ENCODE data around the gene ST6GAL1. TPM values are rescaled to one million over a fixed set of nuclear protein-coding genes. Genes with fewer than 3 reads are reported as not detected.

Gene ST6GAL1
- total RNA-seq, 2 experiments from 2014 or later: 84.6 to 99.2 TPM

DNA sequence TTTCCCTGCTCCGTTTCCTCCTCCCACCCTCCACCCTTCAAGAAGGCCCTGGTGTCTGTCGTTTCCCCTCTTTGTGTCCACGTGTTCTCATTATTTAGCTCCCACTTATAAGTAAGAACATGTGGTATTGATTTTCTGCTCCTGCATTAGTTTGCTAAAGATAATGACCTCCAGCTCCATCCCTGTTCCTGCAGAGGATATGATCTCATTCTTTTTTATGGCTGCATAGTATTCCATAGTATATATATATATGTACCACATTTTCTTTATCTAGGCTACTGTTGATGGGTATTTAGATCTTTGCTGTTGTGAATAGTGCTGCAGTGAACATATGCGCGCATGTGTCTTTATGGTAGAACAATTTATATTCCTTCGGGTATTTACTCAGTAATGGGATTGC lies 4.8 kb downstream of the ST6GAL1 start:
- H3K36me3 Mint-ChIP-seq (ENCODE audit: low read depth): peaks cover 36% of the 10 kb centered on the region
- peaks cover 49% of the 10 kb centered on the region for H3K4me1 Mint-ChIP-seq (ENCODE audit: low read depth)

DNA sequence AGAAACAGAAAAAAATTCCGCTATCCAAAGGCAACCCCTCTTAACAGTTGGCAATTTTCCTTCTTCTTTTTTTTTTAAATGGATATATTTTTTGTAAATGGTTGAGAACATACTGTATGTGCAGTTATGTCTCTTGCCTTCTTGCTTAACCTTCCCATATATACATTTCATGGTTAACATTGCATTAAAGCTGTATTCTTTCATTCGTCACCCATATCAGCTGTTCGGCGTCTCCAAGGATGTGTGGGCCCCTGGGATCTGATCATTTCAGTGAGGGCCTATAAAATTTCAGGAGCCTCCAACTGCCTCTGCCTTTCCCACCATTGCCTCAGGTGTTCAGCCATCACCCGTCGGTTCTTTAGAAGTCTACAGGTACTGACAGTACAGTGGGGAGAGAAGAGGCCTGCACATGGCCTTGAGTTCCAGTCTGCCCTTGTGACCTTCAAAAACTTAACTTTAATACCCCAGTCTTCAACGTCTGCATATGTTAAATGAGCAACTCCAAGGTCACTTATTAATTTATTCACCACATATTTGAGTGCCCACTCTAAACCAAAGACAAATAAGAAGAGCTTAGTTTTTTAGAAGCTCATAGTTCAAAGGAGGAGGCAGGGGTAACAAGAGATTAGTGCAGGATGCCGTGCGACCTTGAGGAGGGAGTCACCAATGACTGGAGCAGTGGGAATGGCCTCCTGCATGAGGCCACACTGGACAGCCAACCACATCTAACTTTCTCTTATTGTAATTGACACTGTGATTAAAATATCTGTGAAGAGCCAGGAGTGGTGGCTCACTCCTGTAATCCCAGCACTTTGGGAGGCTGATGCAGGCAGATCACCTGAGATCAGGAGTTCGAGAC lies 6.9 kb downstream of the ST6GAL1 start:
- CTCF ChIA-PET: interaction anchor here (0.8 to 1.2 kb wide), 5 partner anchors 9 to 228 kb away, joined by 3 to 5 read pairs (median 3); no protein-coding TSS in a partner anchor
- peaks cover 52% of the 10 kb centered on the region for H3K4me1 Mint-ChIP-seq (ENCODE audit: low read depth)
- intact Hi-C loops (cut with micrococcal nuclease): no loop called here
- H3K27ac Mint-ChIP-seq: no peak overlapping the region
- POLR2A ChIA-PET: interaction anchor here (1.1 to 1.5 kb wide), 2 partner anchors 11 to 89 kb away, joined by 3 read pairs; no protein-coding TSS in a partner anchor
- H3K4me3 Mint-ChIP-seq: no peak overlapping the region
- no peak for TF ChIP-seq CTCF (IDR thresholded peaks at IDR 0.05)
- ATAC-seq (no peak), DNase-seq (no peak)
- no peaks in the 10 kb centered on the region for H3K9me3 Mint-ChIP-seq
- peaks cover 35% of the 10 kb centered on the region for H3K36me3 Mint-ChIP-seq (ENCODE audit: low read depth)
- no peaks in the 10 kb centered on the region for H3K27me3 Mint-ChIP-seq

More for the DNA sequence above, 4.8 kb downstream of the ST6GAL1 start:
- ChIA-PET CTCF (no interaction called here), POLR2A (interaction anchor here (0.6 to 1.7 kb wide), 2 partner anchors 15 to 62 kb away, joined by 3 to 4 read pairs; no protein-coding TSS in a partner anchor)
- Mint-ChIP-seq H3K9me3 (no peaks in the 10 kb centered on the region), H3K27me3 (no peaks in the 10 kb centered on the region), H3K4me3 (no peak overlapping the region), H3K27ac (no peak overlapping the region)
- intact Hi-C loops (cut with micrococcal nuclease): no loop called here
- ATAC-seq (no peak), DNase-seq (no peak)
- no peak for TF ChIP-seq CTCF (IDR thresholded peaks at IDR 0.05)

DNA sequence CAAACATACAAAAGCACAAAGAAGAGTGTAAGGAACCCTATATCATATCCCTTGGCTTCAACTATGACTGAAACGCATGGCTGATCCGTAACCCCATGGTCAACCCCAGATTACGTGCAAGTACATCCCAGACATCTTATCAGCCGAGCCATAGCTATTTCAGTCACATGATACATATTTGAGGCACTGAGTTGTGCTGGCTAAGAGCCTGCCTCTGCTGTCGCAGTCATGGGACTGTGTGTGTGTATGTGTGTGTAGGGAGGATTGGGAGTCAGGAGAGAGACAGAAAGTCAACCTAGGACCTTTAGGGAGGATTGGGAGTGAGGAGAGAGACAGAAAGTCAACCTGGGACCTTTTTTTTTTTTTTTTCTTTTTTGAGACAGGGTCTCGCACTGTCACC lies 8.4 kb downstream of the ST6GAL1 start:
- Mint-ChIP-seq H3K27me3 (no peaks in the 10 kb centered on the region), H3K36me3 (ENCODE audit: low read depth) (peaks cover 30% of the 10 kb centered on the region), H3K4me3 (no peak overlapping the region), H3K9me3 (no peaks in the 10 kb centered on the region), H3K27ac (no peak overlapping the region), H3K4me1 (ENCODE audit: low read depth) (peaks cover 38% of the 10 kb centered on the region)
- ATAC-seq (no peak), DNase-seq (no peak)
- intact Hi-C loops (cut with micrococcal nuclease): no loop called here
- TF ChIP-seq CTCF (IDR thresholded peaks at IDR 0.05): no peak
- CTCF ChIA-PET: interaction anchor here (1.2 to 2.4 kb wide), 3 partner anchors 7 to 201 kb away, joined by 3 to 6 read pairs (median 5); no protein-coding TSS in a partner anchor
- POLR2A ChIA-PET: interaction anchor here (0.7 to 1.5 kb wide), 3 partner anchors 8 to 87 kb away, joined by 3 read pairs; partner anchors contain the start of gene ST6GAL1

- no peak overlapping the region for H3K4me3 Mint-ChIP-seq
- H3K9me3 Mint-ChIP-seq: no peaks in the 10 kb centered on the region
- no peak for ATAC-seq
- no peak for TF ChIP-seq CTCF (IDR thresholded peaks at IDR 0.05)
- ChIA-PET CTCF (interaction anchor here (1.6 to 2.4 kb wide), 2 partner anchors 8 to 91 kb away, joined by 5 to 6 read pairs; no protein-coding TSS in a partner anchor), POLR2A (interaction anchor here (0.6 kb wide), 1 partner anchor 20 kb away, joined by 3 read pairs; no protein-coding TSS in a partner anchor)
- DNase-seq: no peak
- no peaks in the 10 kb centered on the region for H3K27me3 Mint-ChIP-seq
- intact Hi-C loops (cut with micrococcal nuclease): no loop called here
- no peak overlapping the region for H3K27ac Mint-ChIP-seq
- H3K4me1 Mint-ChIP-seq (ENCODE audit: low read depth): peaks cover 43% of the 10 kb centered on the region
- peaks cover 33% of the 10 kb centered on the region for H3K36me3 Mint-ChIP-seq (ENCODE audit: low read depth)
Observed at GRCh38 chr3:186939536-186939935, 9.2 kb downstream of the ST6GAL1 start.

DNA sequence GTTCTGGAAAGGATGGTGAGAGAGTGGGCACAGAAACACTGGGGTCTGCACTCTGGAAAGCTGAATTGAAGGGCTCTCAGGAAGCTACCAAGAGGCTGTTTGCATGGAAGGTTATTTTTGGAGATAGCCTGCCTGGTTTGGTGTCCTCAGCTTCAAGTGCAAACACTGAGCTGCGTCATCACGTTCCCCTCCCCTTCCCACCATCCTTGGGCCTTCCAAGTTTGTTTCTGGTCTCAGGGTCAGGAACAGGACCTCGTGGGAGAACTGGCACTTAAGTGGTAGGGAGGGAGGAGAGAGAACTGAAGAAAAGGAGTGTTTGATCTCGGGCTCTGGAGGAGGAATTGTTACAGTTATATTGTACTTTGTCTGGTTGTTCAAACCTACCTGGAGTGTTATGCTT lies 10.6 kb downstream of the ST6GAL1 start:
- no peak for TF ChIP-seq CTCF (IDR thresholded peaks at IDR 0.05)
- intact Hi-C loops (cut with micrococcal nuclease): no loop called here
- Mint-ChIP-seq H3K9me3 (no peaks in the 10 kb centered on the region), H3K27ac (no peak overlapping the region), H3K36me3 (ENCODE audit: low read depth) (peaks cover 30% of the 10 kb centered on the region), H3K4me1 (ENCODE audit: low read depth) (peaks cover 38% of the 10 kb centered on the region), H3K27me3 (no peaks in the 10 kb centered on the region), H3K4me3 (no peak overlapping the region)
- POLR2A ChIA-PET: no interaction called here
- DNase-seq (no peak), ATAC-seq (no peak)
- CTCF ChIA-PET: interaction anchor here (1.8 kb wide), 1 partner anchor 10 kb away, joined by 5 read pairs; the partner anchor contains the start of gene ST6GAL1

Data from activated CD8-positive, alpha-beta T cell treated with anti-CD3 and anti-CD28 coated beads for 36 hours (primary cell).